Skin epidermis (tissue), 12 donors: ENCODE measurements around the gene PARP9.
"Not testable (repeated sequence)": the region's sequence is repeated elsewhere in the genome, so short reads cannot be mapped to it uniquely, and the experiment has no call there.

Source experiments
- H3K27ac ChIP-seq, 21 experiments: fragments of 200-600 bp; sonication (generic) in 11 of 21; one replicate each; pipeline ENCODE4 v1.5.0; 2020; ENCODE audit warnings: mild to moderate bottlenecking in 3 of 21, inconsistent platforms in 2 of 21, moderate library complexity in 2 of 21
- H3K4me3 ChIP-seq, 7 experiments: fragments of 200-600 bp; sonication (generic) in 2 of 7; one replicate each; pipeline ENCODE4 v1.5.0; 2020; ENCODE audit warnings: inconsistent platforms in 2 of 7, mild to moderate bottlenecking in 2 of 7, moderate library complexity in 1 of 7

Gene PARP9

GRCh38 chr3:122533931-122534334 is 30.2 kb downstream of the PARP9 start:
- Histone ChIP-seq H3K4me3 (no peak overlapping the region), H3K27ac (peak overlapping the region in 1 of 21 experiments; percentile 23)

- Histone ChIP-seq H3K27ac (no peak overlapping the region), H3K4me3 (no peak overlapping the region)
Observed at GRCh38 chr3:122533480-122533879, 30.6 kb downstream of the PARP9 start.

- Histone ChIP-seq H3K4me3 (no peak overlapping the region), H3K27ac (no peak overlapping the region)
Observed at GRCh38 chr3:122530164-122530563, 33.9 kb downstream of the PARP9 start.

- Histone ChIP-seq H3K4me3 (no peak overlapping the region), H3K27ac (no peak overlapping the region)
Observed at GRCh38 chr3:122523317-122523716, 40.8 kb downstream of the PARP9 start.

GRCh38 chr3:122520861-122521260 is 43.2 kb downstream of the PARP9 start:
- Histone ChIP-seq H3K4me3 (no peak overlapping the region), H3K27ac (no peak overlapping the region)

GRCh38 chr3:122519693-122520092 is 44.4 kb downstream of the PARP9 start:
- no peak overlapping the region for H3K27ac ChIP-seq
- no peak overlapping the region for H3K4me3 ChIP-seq

GRCh38 chr3:122516846-122517360 is 47.2 kb downstream of the PARP9 start:
- Histone ChIP-seq H3K4me3 (no peak overlapping the region), H3K27ac (no peak overlapping the region)

GRCh38 chr3:122515870-122516269 is 48.2 kb downstream of the PARP9 start:
- H3K4me3 ChIP-seq, result no peak overlapping the region
- H3K27ac ChIP-seq, result no peak overlapping the region

- peak overlapping the region; percentile 80 to 95 (median 93) for H3K4me3 ChIP-seq
- peak overlapping the region in 15 of 21 experiments; percentile 82 to 99 (median 97) for H3K27ac ChIP-seq
Observed at GRCh38 chr3:122515020-122515468, 49.1 kb downstream of the PARP9 start.

- peak within 1 kb of the TSS; percentile 80 to 95 (median 93) for H3K4me3 ChIP-seq
- H3K27ac ChIP-seq, result peak within 1 kb of the TSS; percentile 82 to 99 (median 95)
Observed at GRCh38 chr3:122514123-122515019, 49.7 kb downstream of the PARP9 start, which contains the start of gene KPNA1. Gene KPNA1, minus strand, starts transcription at chr3:122514939. Its CDS starts 18,374 bp downstream, at chr3:122496565.

- Histone ChIP-seq H3K4me3 (peak overlapping the region; percentile 80 to 95 (median 93)), H3K27ac (peak overlapping the region in 19 of 21 experiments; percentile 82 to 99 (median 95))
Observed at GRCh38 chr3:122513386-122514122, 50.5 kb downstream of the PARP9 start.

GRCh38 chr3:122512284-122512683 is 51.8 kb downstream of the PARP9 start:
- Histone ChIP-seq H3K27ac (no peak overlapping the region), H3K4me3 (no peak overlapping the region)

GRCh38 chr3:122510878-122511535 is 53.1 kb downstream of the PARP9 start:
- Histone ChIP-seq H3K4me3 (no peak overlapping the region), H3K27ac (no peak overlapping the region)

- not testable (repeated sequence) for H3K4me3 ChIP-seq, H3K27ac ChIP-seq
Observed at GRCh38 chr3:122508944-122509343, 55.2 kb downstream of the PARP9 start.

GRCh38 chr3:122508135-122508914 is 55.8 kb downstream of the PARP9 start:
- Histone ChIP-seq H3K27ac (no peak overlapping the region), H3K4me3 (no peak overlapping the region)

GRCh38 chr3:122506450-122506849 is 57.6 kb downstream of the PARP9 start:
- Histone ChIP-seq H3K27ac (no peak overlapping the region), H3K4me3 (no peak overlapping the region)

- Histone ChIP-seq H3K4me3 (no peak overlapping the region), H3K27ac (no peak overlapping the region)
Observed at GRCh38 chr3:122505676-122506075, 58.4 kb downstream of the PARP9 start.

GRCh38 chr3:122502941-122503340 is 61.2 kb downstream of the PARP9 start:
- H3K4me3 ChIP-seq, result no peak overlapping the region
- no peak overlapping the region for H3K27ac ChIP-seq

- Histone ChIP-seq H3K4me3 (no peak overlapping the region), H3K27ac (no peak overlapping the region)
Observed at GRCh38 chr3:122502139-122502538, 62.0 kb downstream of the PARP9 start.
